Progenitor cell of endocrine pancreas (in vitro differentiated cells): Measurements from ENCODE around the gene SMR3B. TPM values are rescaled to one million over a fixed set of nuclear protein-coding genes. Genes with fewer than 3 reads are reported as not detected.

ENCODE experiments used
- DNase-seq: peaks from one replicate; pipeline ENCODE4 v3.0.0; 2021; ENCODE audit warnings: low spot score; ENCODE audit not compliant: unreplicated experiment
- H3K27ac Mint-ChIP-seq: 2 replicates; pipeline ENCODE4 v1.8.0; 2021; ENCODE audit warnings: mild to moderate bottlenecking, moderate library complexity, mixed read lengths
- H3K27me3 Mint-ChIP-seq: 2 replicates; pipeline ENCODE4 v1.8.0; 2021; ENCODE audit warnings: mixed read lengths
- H3K36me3 Mint-ChIP-seq: 2 replicates; pipeline ENCODE4 v1.8.0; 2022; ENCODE audit warnings: mixed read lengths; ENCODE audit not compliant: insufficient read depth
- H3K4me1 Mint-ChIP-seq: 2 replicates; pipeline ENCODE4 v1.8.0; 2021; ENCODE audit warnings: low read depth, mixed read lengths
- H3K4me3 Mint-ChIP-seq: 2 replicates; pipeline ENCODE4 v1.8.0; 2021; ENCODE audit warnings: low read depth, mild to moderate bottlenecking, moderate library complexity, mixed read lengths
- H3K9me3 Mint-ChIP-seq: 2 replicates; pipeline ENCODE4 v1.8.0; 2021; ENCODE audit warnings: low read depth, mixed read lengths
- total RNA-seq: library from RNA; stranded (reverse); gene quantifications from 2 replicates; pipeline ENCODE4 v1.2.1, GENCODE V29; 2021
- TF ChIP-seq, protein P1 (sequence below): fragments of 200-600 bp; sonication (generic); IDR thresholded peaks from one replicate; pipeline ENCODE4 v1.5.0; 2021; ENCODE audit warnings: antibody characterized with exemption, mild to moderate bottlenecking; ENCODE audit not compliant: unreplicated experiment

Gene SMR3B
- total RNA-seq, 1 donor from 2014 or later, result not detected

DNA sequence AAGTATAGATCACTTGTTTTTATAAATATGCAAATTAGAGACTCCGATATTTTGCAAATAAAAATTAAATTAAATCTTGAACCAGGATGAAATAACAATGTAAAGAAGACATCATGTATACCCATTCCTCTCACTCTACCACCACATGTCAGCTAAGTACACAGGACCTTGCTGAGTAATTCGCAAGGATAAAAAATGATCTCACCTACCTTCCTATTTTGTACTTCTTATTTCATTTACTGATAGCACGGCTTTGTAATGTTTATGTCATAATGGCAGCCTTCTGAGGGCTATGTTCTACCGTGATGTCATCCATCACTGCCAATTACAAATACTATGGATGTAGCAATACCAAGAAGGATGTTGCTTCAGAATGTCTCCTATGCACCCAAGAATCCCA, 10.9 kb upstream of the SMR3B start:
- Mint-ChIP-seq H3K36me3 (no peaks in the 10 kb centered on the region), H3K27me3 (no peaks in the 10 kb centered on the region), H3K4me3 (no peak overlapping the region), H3K4me1 (no peaks in the 10 kb centered on the region), H3K27ac (no peak overlapping the region), H3K9me3 (peaks cover 12% of the 10 kb centered on the region)
- DNase-seq, result no peak
- TF ChIP-seq, protein P1, sequence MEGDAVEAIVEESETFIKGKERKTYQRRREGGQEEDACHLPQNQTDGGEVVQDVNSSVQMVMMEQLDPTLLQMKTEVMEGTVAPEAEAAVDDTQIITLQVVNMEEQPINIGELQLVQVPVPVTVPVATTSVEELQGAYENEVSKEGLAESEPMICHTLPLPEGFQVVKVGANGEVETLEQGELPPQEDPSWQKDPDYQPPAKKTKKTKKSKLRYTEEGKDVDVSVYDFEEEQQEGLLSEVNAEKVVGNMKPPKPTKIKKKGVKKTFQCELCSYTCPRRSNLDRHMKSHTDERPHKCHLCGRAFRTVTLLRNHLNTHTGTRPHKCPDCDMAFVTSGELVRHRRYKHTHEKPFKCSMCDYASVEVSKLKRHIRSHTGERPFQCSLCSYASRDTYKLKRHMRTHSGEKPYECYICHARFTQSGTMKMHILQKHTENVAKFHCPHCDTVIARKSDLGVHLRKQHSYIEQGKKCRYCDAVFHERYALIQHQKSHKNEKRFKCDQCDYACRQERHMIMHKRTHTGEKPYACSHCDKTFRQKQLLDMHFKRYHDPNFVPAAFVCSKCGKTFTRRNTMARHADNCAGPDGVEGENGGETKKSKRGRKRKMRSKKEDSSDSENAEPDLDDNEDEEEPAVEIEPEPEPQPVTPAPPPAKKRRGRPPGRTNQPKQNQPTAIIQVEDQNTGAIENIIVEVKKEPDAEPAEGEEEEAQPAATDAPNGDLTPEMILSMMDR, result no peak

DNA sequence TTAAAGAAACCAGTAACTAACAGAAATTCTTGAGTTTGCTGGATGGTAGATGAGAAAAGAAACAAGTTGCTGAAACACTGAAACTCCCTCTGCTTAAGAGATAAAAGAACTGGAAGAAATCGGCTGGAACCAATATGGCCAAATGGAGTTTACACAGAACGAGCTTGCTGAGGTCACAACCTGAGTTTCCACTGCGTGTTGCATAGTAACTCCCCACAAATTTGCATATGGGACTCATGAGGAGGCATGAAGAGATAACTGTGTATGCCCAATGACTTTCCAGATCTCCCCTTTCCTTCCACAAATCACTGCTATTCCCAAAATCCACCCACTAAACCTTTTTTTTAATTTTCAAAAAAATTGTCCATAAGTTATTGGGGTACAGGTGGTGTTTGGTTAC, 10.2 kb upstream of the SMR3B start:
- Mint-ChIP-seq H3K27me3 (no peaks in the 10 kb centered on the region), H3K4me1 (no peaks in the 10 kb centered on the region), H3K9me3 (peaks cover 12% of the 10 kb centered on the region), H3K36me3 (no peaks in the 10 kb centered on the region), H3K27ac (no peak overlapping the region), H3K4me3 (no peak overlapping the region)
- TF ChIP-seq, protein P1, result no peak
- no peak for DNase-seq

DNA sequence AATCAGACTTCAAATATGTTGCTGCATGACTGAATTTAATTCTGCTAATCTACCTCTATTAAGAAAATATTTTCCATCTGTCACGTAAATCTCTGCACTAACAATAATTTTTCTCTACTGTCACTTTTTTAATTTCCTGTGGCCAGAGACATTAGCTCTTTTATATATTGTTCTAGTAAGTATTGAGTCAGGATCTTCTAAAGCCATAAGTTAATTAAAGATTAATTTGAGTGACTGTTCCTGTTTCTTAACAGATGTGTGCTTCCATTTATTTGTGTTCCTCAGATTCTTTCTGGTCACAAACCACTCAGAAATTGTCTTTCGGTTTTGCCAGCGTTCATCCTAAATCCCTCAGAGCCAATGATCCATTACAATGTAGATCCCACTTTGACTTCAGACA, 2.4 kb upstream of the SMR3B start:
- Mint-ChIP-seq H3K4me1 (no peaks in the 10 kb centered on the region), H3K4me3 (no peak overlapping the region), H3K27ac (no peak overlapping the region), H3K36me3 (no peaks in the 10 kb centered on the region), H3K27me3 (no peaks in the 10 kb centered on the region), H3K9me3 (peaks cover 2% of the 10 kb centered on the region)
- DNase-seq, result no peak
- TF ChIP-seq, protein P1, result no peak

DNA sequence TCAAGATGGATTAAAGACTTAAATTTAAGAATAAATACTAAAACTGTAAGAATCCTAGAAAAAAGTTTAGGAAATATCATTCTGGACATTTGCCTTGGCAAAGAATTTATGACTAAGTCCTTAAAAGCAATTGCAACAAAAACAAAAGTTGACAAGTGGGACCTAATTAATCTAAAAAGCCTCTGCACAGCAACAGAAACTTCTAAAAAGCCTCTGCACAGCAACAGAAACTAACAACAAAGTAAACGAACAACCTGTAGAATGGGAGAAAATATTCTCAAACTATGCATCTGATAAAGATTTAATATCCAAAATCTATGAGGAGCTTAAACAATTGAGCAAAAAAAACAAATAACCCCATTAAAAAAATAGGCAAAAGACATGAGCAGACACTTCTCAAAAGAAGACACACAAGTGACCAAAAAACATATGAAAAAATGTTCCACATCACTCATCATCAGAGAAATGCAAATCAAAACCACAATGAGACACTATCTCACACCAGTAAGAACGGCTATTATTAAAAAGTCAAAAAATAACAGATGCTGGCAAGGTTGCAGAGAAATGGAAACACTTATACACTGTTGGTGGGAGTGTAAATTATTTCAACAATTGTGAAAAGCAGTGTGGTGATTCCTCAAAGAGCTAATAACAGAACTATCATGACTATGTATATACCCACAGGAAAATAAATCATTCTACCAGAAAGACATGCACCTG, 9.3 kb downstream of the SMR3B start:
- Mint-ChIP-seq H3K4me3 (no peak overlapping the region), H3K9me3 (no peaks in the 10 kb centered on the region), H3K36me3 (no peaks in the 10 kb centered on the region), H3K4me1 (peaks cover under 1% of the 10 kb centered on the region), H3K27ac (no peak overlapping the region), H3K27me3 (no peaks in the 10 kb centered on the region)
- no peak for DNase-seq
- TF ChIP-seq, protein P1, result no peak

DNA sequence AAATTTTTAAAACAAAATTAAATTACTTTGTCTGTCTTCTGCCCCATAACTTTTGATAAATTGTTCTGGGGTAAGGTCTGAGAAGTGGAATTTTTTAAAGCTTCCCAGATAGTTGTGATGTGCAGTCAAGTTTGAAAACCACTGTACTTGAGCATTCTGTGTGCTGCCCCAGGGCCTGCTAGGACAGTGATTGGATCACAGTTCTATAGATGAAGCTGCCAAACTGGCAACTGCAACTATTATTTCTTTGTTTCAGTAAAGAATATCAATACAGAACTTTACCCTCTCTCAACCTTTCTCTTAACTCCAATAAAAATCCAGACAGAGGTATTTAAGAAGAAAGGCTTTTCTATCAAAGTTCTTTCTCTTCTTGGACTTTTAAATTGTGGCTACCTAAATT, 14.6 kb downstream of the SMR3B start, which contains the start of gene OPRPN:
Gene OPRPN, plus strand, starts transcription at position 361 of the 400 bp plus-strand sequence. CDS start 1,346 bp downstream, outside the sequence.
- Mint-ChIP-seq H3K9me3 (no peaks in the 10 kb centered on the region), H3K4me3 (no peak within 1 kb of the TSS), H3K27ac (no peak within 1 kb of the TSS), H3K36me3 (no peaks in the 10 kb centered on the region), H3K27me3 (no peaks in the 10 kb centered on the region), H3K4me1 (peaks cover 2% of the 10 kb centered on the region)
- no peak for DNase-seq
- TF ChIP-seq, protein P1, result no peak
